NCI-H1092 treated with DMSO at 0.1 percent for 48 hours (cell line): ENCODE measurements around the gene DUSP12.
"Not testable (repeated sequence)": the region's sequence is repeated elsewhere in the genome, so short reads cannot be mapped to it uniquely, and the experiment has no call there.

Experiments used
- DNase-seq: peaks from one replicate; lab custom pipeline; 2025; lab: John Stamatoyannopoulos, UW

Gene DUSP12

GRCh38 chr1:161749509-161750407, at the start of gene DUSP12:
TSS of gene DUSP12 (plus strand) at chr1:161749786. CDS start at chr1:161749802, 16 bp downstream.
- peak; percentile 97 for DNase-seq

- no peak for DNase-seq
Observed at GRCh38 chr1:161702250-161702649, 47.3 kb upstream of the DUSP12 start.

- DNase-seq = no peak
Observed at GRCh38 chr1:161705537-161705936, 44.0 kb upstream of the DUSP12 start.

- no peak for DNase-seq
Observed at GRCh38 chr1:161706113-161706481, 43.5 kb upstream of the DUSP12 start.

GRCh38 chr1:161706482-161707347, 42.9 kb upstream of the DUSP12 start, which contains the start of gene FCRLA:
TSS of gene FCRLA (plus strand) at chr1:161707229. CDS start at chr1:161707265, 36 bp downstream.
- DNase-seq = no peak

- no peak for DNase-seq
Observed at GRCh38 chr1:161707503-161707902, 42.1 kb upstream of the DUSP12 start.

- no peak for DNase-seq
Observed at GRCh38 chr1:161709373-161709772, 40.2 kb upstream of the DUSP12 start.

- no peak for DNase-seq
Observed at GRCh38 chr1:161710560-161710959, 39.0 kb upstream of the DUSP12 start.

- no peak for DNase-seq
Observed at GRCh38 chr1:161718559-161719324, 30.8 kb upstream of the DUSP12 start.

- DNase-seq = no peak
Observed at GRCh38 chr1:161719325-161719611, 30.3 kb upstream of the DUSP12 start.

- no peak for DNase-seq
Observed at GRCh38 chr1:161720422-161720821, 29.2 kb upstream of the DUSP12 start.

GRCh38 chr1:161720956-161721737, 28.4 kb upstream of the DUSP12 start, which contains the start of gene FCRLB:
TSS of gene FCRLB (plus strand) at chr1:161721544. CDS start at chr1:161722673, 1,129 bp downstream.
- no peak for DNase-seq

GRCh38 chr1:161721738-161722343, 27.7 kb upstream of the DUSP12 start:
- no peak for DNase-seq

- DNase-seq = no peak
Observed at GRCh38 chr1:161722406-161722805, 27.2 kb upstream of the DUSP12 start.

- DNase-seq = no peak
Observed at GRCh38 chr1:161723459-161724141, 26.0 kb upstream of the DUSP12 start.

- DNase-seq = not testable (repeated sequence)
Observed at GRCh38 chr1:161725258-161725907, 24.2 kb upstream of the DUSP12 start.

GRCh38 chr1:161725908-161726472, 23.6 kb upstream of the DUSP12 start:
- DNase-seq = no peak

- peak; percentile 33 for DNase-seq
Observed at GRCh38 chr1:161726473-161727255, 22.9 kb upstream of the DUSP12 start.
